Right ventricle myocardium superior (tissue), 1 donor: ENCODE data around the gene CEP131. TPM values are rescaled to one million over a fixed set of nuclear protein-coding genes. Genes with fewer than 3 reads are reported as not detected.

Experiments
- ATAC-seq: fragments of 200-7000 bp; cut with Tn5 transposase; one replicate; pipeline ENCODE4 v1.9.1; 2020; ENCODE audit warnings: mild to moderate bottlenecking; ENCODE audit not compliant: poor library complexity
- DNase-seq: peaks from one replicate; pipeline ENCODE4 v3.0.0-alpha.2; 2020
- intact Hi-C: fragments of 100-400 bp; cut with DNase I; formaldehyde crosslinking; loops from one replicate; pipeline ENCODE4 v1.11.2; 2022
- total RNA-seq: library from RNA; stranded (reverse); fragmentation: NEBNext Ultra II Directional; extraction: Animal tissue kit (Norgen Biotek cat#: 25700); gene quantifications from one replicate; pipeline ENCODE4 v1.2.1, GENCODE V29; 2021
- donor health status: DM: no; HTN: yes; CAD: no; lungs with severe emphysema.

The CEP131 gene
- total RNA-seq, 1 donor from 2014 or later, result 11.1 TPM

- ATAC-seq, result no peak
- intact Hi-C loops, result loop anchor here (5.0 kb wide), 2 partner anchors 229 to 349 kb away; no protein-coding TSS in a partner anchor
- DNase-seq, result no peak
Observed at GRCh38 chr17:81252987-81253329, 30.2 kb upstream of the CEP131 start.

- DNase-seq (no peak), ATAC-seq (no peak)
- intact Hi-C loops, result loop anchor here (5.0 kb wide), 2 partner anchors 230 to 350 kb away; no protein-coding TSS in a partner anchor
Observed at GRCh38 chr17:81252326-81252986, 29.7 kb upstream of the CEP131 start.

GRCh38 chr17:81251709-81252301 is 29.0 kb upstream of the CEP131 start:
- peak; percentile 5 for ATAC-seq
- intact Hi-C loops, result loop anchor here (5.0 kb wide), 2 partner anchors 230 to 350 kb away; no protein-coding TSS in a partner anchor
- no peak for DNase-seq

- DNase-seq (no peak), ATAC-seq (peak; percentile 48)
- intact Hi-C loops, result loop anchor here (5.0 kb wide), 2 partner anchors 231 to 351 kb away; no protein-coding TSS in a partner anchor
Observed at GRCh38 chr17:81251094-81251708, 28.4 kb upstream of the CEP131 start.

- intact Hi-C loops, result loop anchor here (5.0 kb wide), 2 partner anchors 232 to 352 kb away; no protein-coding TSS in a partner anchor
- peak; percentile 35 for DNase-seq
- no peak for ATAC-seq
Observed at GRCh38 chr17:81250286-81251093, 27.7 kb upstream of the CEP131 start.

GRCh38 chr17:81249223-81250040 is 26.7 kb upstream of the CEP131 start:
- ATAC-seq, result no peak
- DNase-seq, result peak; percentile 27

GRCh38 chr17:81248649-81249048 is 25.9 kb upstream of the CEP131 start:
- no peak for ATAC-seq
- intact Hi-C loops, result loop anchor here (10.0 kb wide), 1 partner anchor 264 kb away; no protein-coding TSS in a partner anchor
- DNase-seq, result peak; percentile 27

More at GRCh38 chr17:81249223-81250040, 26.7 kb upstream of the CEP131 start:
- intact Hi-C loops, result loop anchor here (5.0 to 10.0 kb wide), 3 partner anchors 233 to 353 kb away; no protein-coding TSS in a partner anchor

- ATAC-seq (no peak), DNase-seq (no peak)
- intact Hi-C loops, result loop anchor here (10.0 kb wide), 1 partner anchor 263 kb away; no protein-coding TSS in a partner anchor
Observed at GRCh38 chr17:81247339-81247990, 24.7 kb upstream of the CEP131 start.

GRCh38 chr17:81246679-81247338 is 24.0 kb upstream of the CEP131 start:
- intact Hi-C loops, result loop anchor here (10.0 kb wide), 1 partner anchor 262 kb away; no protein-coding TSS in a partner anchor
- no peak for ATAC-seq
- peak; percentile 30 for DNase-seq

- DNase-seq, result peak; percentile 27
- intact Hi-C loops, result loop anchor here (10.0 kb wide), 1 partner anchor 262 kb away; no protein-coding TSS in a partner anchor
- ATAC-seq, result no peak
Observed at GRCh38 chr17:81246343-81246670, 23.5 kb upstream of the CEP131 start.

GRCh38 chr17:81245665-81246342 is 23.0 kb upstream of the CEP131 start:
- intact Hi-C loops, result loop anchor here (10.0 kb wide), 1 partner anchor 261 kb away; no protein-coding TSS in a partner anchor
- DNase-seq, result peak; percentile 39
- ATAC-seq, result no peak

GRCh38 chr17:81245024-81245664 is 22.4 kb upstream of the CEP131 start:
- intact Hi-C loops, result loop anchor here (10.0 kb wide), 1 partner anchor 260 kb away; no protein-coding TSS in a partner anchor
- ATAC-seq (no peak), DNase-seq (peak; percentile 40)

GRCh38 chr17:81244358-81245023 is 21.7 kb upstream of the CEP131 start:
- intact Hi-C loops, result loop anchor here (10.0 kb wide), 1 partner anchor 260 kb away; no protein-coding TSS in a partner anchor
- ATAC-seq, result no peak
- peak; percentile 34 for DNase-seq

- DNase-seq (no peak), ATAC-seq (no peak)
- intact Hi-C loops, result loop anchor here (10.0 kb wide), 1 partner anchor 258 kb away; no protein-coding TSS in a partner anchor
Observed at GRCh38 chr17:81243333-81243664, 20.5 kb upstream of the CEP131 start.
